Epithelial cell of proximal tubule (primary cell): ENCODE data around the gene TIPIN. TPM values are rescaled to one million over a fixed set of nuclear protein-coding genes. Genes with fewer than 3 reads are reported as not detected.
A peak's percentile ranks its signal among the peaks of the same experiment; 100 is the strongest.

Experiments used
- DNase-seq: peaks from one replicate; pipeline ENCODE4 v3.0.0-alpha.2; 2011; ENCODE audit warnings: low read depth
- H3K4me3 ChIP-seq: 2 replicates; pipeline ENCODE4 v1.5.1; 2011; ENCODE audit warnings: low read depth, mild to moderate bottlenecking, low read length
- CTCF ChIP-seq: conservative IDR thresholded peaks from 2 replicates; pipeline ENCODE4 v1.5.1; 2012; ENCODE audit warnings: low read depth, mild to moderate bottlenecking, low read length
- total RNA-seq: library from RNA; depleted of rRNA; stranded (reverse); fragments of >200 nt; gene quantifications from 2 replicates; pipeline ENCODE4 v1.2.3, GENCODE V29; 2015

Gene TIPIN
- total RNA-seq, 1 donor from 2014 or later: 6.8 TPM

GRCh38 chr15:66292571-66293418, 63.7 kb downstream of the TIPIN start:
- H3K4me3 ChIP-seq: peak overlapping the region; percentile 74
- no peak for TF ChIP-seq CTCF
- DNase-seq: no peak

GRCh38 chr15:66291816-66292570, 64.5 kb downstream of the TIPIN start:
- DNase-seq: no peak
- TF ChIP-seq CTCF: no peak
- H3K4me3 ChIP-seq: no peak overlapping the region

GRCh38 chr15:66290518-66290917, 66.0 kb downstream of the TIPIN start:
- no peak overlapping the region for H3K4me3 ChIP-seq
- TF ChIP-seq CTCF: no peak
- no peak for DNase-seq

GRCh38 chr15:66290007-66290406, 66.5 kb downstream of the TIPIN start:
- no peak for DNase-seq
- TF ChIP-seq CTCF: no peak
- no peak overlapping the region for H3K4me3 ChIP-seq

GRCh38 chr15:66288551-66289185, 67.8 kb downstream of the TIPIN start:
- TF ChIP-seq CTCF: no peak
- no peak for DNase-seq
- no peak overlapping the region for H3K4me3 ChIP-seq

GRCh38 chr15:66288093-66288492, 68.4 kb downstream of the TIPIN start:
- TF ChIP-seq CTCF: no peak
- DNase-seq: no peak
- no peak overlapping the region for H3K4me3 ChIP-seq
